COLO668 (cell line): ENCODE data around the gene BEST3.
"Not testable (repeated sequence)": the region's sequence is repeated elsewhere in the genome, so short reads cannot be mapped to it uniquely, and the experiment has no call there.

Experiments used
- DNase-seq: peaks from one replicate; lab custom pipeline; 2025; ENCODE audit not compliant: unreplicated experiment; lab: John Stamatoyannopoulos, UW

BEST3 gene

DNA sequence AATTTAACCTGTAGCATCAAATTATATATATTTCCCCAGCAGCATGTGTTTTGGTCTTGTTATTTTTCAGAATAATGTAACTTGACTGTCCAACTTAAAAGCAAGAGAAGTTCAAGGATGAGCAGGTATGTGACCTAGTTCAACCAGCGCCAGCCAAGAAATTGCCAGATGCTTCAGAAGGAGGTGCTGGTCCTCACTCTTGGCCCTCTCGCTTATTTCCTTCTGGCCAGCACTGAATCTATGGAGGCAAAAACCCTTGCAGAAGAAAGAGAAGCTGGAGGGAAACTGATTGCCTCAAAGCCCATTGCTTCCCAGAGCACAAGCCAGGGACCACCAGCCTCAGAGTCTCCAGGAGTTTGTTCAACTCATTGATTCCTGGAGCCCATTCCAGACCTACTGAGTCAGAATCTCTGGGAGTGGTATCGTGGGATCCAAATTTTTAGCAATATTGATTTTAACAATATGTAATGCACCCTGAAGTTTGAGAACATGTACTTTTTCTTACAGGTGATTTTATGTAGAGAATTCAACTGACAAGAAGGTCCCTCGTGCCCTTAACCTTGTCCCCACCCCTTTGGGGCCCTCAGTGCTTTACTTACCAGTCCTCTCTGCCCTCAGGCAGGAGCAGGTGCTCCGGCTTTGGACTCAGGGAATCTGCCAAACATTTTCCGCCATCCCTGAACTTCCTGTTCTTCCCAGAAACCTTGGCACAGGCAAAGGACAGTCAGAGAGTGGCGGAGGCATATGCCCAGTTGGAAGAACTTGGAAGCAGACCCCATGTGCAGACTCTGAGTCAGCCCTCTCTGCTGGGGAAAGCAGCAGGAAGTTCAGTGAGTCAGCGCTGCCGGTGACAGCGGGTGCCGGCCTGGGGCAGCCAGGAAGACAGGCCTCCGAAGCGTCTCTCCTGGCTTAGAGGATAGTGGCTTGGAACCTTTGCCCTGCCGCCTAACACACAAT is 10.4 kb downstream of the BEST3 start:
- no peak for DNase-seq

DNA sequence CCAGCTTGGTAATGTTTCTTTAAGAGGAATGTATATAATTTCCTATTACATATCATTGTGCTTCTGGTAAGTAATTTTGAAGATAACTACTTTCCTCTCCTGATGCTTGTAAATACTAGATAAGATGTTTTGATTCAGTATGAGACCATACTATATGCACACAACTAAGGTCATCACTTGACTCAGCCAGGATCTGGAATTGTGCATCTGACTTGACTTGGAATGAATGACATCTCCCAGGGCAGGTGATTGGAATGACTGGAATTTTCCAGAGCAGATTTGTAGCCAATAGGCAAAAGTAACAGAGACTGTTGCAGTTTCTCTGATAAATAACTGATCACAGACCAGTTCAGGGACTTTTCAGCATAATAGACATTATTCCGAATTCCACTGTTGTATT is 11.1 kb downstream of the BEST3 start:
- no peak for DNase-seq

DNA sequence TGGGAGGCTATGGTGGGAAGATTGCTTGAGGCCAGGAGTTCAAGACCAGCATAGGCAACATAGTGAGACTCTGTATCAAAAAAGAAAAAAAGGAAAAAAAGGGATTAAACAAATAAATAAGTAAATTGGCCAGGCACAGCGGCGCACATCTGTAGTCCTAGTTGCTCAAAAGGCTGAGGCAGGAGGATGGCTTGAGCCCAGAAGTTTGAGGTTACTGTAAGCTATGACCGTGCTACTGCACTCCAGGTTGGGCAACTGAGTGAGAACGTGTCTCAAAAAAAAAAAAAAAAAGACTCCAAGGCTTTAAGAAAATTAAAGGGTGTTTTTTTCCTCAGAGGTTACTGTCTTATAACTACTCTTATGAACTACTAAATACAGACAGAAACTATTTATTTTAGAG is 11.7 kb downstream of the BEST3 start:
- DNase-seq = no peak

DNA sequence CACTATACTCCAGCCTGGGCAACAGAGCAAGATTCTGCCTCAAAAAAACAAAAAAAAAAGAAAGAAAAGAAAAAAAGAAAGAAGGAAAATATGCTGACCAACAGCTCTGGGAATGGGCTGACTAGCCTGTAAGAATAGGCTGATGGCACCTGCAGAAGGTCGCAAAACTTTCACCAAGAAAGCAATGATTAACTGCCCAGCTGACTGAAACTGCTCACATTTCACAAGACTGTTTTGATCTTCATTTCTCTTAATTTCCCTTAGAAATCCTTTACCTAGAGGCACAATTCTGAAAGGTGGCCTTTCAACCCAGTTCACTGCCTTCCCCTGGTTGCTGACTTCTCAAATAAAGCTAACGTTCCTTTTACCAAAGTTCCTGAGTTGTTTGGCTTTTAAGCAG is 12.4 kb downstream of the BEST3 start:
- DNase-seq = no peak

DNA sequence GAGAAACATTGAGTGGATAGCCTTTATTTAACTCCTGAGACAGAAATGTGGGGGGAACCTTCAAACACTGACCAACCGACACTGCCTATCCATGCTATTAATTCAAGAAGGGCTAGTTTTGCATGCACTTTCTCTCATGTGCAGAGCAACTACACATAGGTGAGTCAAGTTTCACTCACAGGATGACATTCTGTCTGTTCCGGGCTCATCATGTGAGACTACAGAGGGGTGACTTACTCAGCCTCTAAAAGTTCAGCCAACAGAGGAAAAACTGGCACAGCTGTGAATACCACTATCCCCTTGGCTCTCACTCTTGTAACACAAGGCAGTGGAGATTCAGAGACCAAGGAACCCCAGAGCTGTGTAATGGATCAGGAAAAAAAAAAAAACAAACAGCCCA is 13.3 kb downstream of the BEST3 start:
- no peak for DNase-seq

DNA sequence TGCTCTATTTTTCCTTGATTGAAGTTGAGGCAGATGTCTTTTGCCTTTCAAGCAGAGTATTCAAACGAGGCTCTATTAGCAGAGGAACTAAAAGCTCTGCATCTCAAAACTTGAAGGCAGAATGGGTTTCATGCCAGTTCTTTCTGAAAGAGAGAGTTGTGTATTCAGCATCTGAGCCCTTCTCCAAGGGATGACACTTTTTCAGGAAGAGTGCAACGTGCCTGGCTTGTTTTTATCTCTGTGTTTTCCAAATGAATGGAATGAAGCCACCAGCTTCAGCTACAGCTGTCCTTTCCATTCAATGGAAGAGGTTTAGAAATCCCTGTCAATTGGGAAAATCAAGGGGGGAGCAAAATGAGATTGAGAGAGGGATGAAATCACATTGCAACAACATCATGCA is 14.6 kb downstream of the BEST3 start:
- DNase-seq = no peak

DNA sequence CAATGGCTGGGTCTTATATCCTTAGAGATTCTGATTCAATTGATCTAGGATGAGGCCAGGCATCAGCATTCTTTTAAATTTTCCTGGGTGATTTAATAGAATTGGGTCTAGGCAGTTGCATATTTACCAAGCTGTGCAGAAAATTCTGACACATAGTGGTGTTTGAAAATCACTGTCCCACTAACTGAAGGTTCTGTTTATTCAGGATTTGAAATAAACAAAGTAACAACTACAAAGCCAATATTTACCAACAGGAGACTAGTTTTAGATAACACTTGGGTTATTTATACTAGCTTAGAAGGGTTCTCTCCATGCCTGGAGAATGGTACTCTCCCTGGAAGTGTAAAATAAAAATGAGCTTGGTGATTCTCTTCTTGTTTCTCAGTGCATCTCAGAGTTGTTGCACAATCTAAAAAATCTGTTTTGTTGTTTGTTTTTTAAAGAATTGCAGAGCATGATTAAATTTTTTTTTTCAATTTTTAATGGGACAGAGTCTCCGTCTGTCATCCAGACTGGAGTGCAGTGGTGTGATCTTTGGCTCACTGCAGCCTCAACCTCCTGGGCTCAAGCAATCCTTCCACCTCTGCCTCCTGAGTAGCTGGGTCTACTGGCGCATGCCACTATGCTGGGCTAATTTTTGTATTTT is 16.9 kb downstream of the BEST3 start:
- no peak for DNase-seq

DNA sequence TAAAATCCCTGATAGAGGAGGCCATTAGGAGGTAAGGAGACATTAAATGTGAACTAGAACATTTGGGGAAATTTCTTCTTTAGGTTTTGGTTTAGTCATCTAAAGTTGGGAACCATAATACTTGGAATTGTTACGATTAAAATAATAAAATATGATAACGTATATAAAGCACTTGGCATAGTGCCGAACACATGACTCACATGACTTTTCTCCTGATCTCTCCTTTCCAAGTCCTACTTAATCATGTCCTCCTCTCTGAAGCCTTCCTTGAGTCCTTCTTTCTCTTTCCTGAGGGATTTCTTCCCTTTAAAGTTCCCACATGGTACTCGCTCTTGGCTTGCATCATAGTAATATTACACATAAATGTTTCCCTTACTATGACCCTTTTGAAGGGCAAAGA is 20.0 kb downstream of the BEST3 start:
- no peak for DNase-seq

DNA sequence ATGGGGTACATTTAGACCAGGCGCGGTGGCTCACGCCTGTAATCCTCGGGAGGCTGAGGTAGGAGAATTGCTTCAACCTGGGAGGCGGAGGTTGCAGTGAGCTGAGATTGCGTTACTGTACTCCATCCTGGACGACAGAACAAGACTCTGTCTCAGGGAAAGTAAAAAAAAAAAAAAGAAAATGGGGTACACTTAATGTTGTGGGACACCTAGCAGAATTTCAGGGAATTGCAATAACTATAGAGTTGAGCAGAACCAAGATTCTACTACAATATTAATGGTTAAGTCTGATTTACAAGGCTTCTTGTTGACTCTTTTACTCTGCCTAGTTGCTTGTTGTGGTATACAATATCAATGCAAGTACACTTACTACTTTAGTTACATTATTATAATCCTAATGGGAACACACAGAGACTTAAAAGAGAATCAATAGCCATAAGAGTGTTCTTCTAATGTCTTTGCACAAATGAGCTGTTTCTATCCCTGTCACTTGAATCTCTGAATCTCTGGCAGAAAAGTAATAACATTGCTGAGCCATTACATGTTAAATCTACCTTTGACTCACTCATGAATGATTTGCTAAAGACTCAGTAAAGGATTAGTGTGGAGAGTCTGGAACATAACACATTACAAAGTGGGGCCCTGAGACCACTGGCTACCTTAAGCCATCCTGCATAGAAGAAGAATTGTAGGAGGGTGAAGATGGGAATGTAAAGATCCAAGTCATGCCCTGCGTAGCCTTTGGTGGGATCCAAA is 22.7 kb downstream of the BEST3 start:
- no peak for DNase-seq

DNA sequence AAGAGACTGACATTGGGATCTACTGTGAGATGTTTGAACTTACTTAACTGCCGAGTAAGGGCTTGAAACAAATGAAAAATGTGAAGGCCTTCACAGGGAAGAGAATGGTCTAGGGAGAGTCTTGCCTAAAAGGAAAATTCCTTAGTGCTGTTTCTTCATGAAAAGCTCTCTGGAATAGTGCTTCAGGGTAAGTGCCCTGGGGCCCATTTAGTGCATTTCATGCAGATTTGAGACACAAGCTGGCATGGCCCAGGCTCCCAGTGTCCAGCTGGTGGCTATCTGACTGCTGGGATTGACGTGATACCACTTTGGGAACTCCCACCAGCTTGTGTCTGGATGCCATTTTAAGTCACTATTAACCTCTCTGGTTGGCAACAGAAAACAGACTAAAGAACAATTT is 26.9 kb downstream of the BEST3 start:
- DNase-seq = no peak

DNA sequence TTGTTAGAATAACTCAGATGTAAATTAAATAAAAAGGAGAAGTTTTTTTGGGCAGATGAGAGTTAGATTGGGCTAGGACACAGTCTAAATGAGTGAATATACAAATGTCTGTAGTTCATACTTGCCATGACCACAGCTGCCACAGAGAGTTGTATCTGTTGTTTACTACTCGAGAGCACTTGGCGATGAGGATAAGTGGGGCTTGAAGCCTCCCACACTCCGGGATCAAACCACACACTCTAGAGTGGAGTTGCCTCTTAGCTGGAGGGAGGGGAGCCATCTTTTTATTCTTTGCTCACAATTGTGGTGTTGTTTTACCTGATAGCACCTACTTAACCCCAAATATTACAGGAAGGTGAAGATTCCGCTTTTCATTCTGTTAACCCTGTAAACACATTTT is 27.5 kb downstream of the BEST3 start:
- no peak for DNase-seq

DNA sequence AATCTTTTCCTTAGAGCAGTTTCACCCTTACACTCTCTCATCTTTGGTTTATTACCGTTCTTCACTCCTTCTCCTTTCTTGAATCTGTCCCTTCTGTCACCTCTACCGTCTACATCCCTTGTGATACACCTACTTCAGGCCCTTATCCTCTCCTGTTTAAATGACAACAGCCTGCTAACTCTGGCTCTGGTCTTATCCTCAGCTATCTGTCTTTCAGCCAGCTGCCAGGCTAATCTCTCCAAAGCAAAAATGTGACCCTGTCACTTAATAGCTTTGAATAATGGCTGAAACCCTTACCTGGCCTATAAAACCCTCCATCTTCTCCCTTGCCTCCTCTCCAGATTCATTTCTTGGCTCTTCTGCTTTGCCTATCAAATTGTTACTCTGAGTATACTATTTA is 32.3 kb downstream of the BEST3 start:
- DNase-seq = no peak

DNA sequence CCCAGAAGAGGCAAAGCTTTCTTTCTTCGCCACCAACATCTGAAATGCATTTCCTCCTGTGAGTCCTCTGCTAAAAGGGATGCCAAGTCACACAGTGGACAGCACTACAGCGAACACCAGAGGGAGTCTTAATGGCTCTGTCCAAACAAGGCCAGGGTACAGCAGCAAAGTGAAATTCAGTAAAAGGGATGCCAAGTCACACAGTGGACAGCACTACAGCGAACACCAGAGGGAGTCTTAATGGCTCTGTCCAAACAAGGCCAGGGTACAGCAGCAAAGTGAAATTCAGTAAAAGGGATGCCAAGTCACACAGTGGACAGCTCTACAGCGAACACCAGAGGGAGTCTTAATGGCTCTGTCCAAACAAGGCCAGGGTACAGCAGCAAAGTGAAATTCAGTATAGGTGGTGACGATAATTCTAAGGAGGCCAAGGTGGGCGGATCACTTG is 34.1 kb downstream of the BEST3 start:
- DNase-seq = not testable (repeated sequence)

DNA sequence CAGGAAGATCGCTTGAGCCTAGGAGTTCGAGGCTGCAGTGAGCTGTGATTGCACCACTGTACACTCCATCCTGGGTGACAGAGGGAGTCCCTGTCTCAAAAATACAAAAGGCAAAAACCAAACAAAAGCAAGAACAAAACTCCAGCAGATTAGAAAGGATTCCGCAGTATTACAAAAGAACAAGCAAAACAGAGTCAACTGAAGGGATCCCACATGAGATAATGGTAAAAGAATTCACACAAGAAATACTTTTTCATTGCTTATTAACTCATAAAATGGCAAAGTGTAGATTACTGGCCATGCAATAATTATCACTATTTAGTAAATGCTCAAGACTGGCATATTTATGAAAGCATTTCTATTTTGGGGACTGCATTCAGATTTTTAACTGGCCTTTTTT is 35.4 kb downstream of the BEST3 start:
- no peak for DNase-seq

DNA sequence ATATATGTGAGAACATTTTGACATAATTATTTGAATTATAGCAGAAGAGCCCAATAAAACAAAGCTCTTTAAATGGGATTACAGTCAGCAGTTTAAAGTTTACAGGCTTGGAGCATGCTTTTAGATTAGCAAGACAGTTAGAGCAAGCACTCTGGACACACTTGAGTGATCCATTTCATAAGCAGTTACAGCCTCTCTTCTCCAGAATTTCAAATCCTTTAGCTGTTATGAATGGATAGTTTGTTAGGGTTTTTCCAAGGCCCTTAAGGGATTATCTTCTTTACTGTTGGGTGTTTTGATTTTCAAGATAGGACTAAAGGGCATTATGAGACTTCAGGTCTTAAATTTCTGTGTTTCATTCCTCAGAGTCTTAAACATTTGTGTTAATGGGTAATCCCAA is 36.3 kb downstream of the BEST3 start:
- no peak for DNase-seq

DNA sequence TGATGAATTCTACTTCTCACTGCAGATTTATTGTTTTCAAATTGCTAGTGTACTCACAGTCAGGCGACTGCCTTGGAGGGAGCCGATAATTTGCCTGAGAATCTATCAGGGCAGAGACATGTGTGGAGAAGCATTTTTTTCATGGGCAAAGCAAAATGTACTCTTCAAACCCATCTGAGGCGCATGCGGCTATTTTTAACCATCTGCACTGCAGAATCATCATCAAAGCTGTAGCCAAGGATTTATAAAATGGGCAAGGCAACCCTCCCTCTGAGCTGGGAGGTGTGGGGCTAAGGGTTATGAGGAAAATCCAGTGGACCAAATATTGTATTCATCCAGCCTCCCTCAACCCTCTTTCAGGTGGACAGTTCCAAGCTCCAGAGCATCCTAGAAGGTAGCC is 37.7 kb downstream of the BEST3 start:
- DNase-seq = no peak

DNA sequence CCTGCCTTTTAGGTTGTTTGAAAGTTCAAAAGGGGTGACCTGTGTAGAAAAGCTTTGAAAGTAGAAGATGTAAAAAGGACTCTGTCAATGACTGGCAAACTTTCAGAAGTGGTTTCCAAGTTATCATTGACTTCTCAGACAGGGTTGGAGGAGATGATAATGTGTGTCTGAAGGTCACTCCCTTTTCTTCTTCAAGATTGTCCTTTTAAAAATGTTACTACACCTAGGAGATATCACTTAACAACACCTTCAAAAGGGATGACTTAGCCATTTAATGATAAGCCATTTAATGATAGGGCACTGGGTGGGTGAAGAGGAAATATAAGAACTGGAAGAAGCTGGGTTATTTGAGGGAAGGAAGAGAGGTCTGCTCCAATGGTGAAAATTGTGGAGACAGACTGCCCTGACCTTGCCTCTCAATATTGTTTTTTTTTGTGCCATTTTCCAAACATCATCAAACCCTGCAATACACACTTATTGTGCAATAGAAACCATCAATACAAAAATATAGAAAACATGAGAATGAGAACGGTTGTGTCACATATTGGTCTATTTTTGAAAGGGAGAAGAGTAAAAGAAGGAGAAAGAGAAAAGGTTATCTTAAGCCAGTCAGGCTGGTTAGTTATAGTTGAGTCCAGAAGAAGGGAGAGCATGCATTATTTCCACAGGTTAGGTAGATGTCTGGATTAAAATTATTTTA is 38.8 kb downstream of the BEST3 start:
- no peak for DNase-seq

DNA sequence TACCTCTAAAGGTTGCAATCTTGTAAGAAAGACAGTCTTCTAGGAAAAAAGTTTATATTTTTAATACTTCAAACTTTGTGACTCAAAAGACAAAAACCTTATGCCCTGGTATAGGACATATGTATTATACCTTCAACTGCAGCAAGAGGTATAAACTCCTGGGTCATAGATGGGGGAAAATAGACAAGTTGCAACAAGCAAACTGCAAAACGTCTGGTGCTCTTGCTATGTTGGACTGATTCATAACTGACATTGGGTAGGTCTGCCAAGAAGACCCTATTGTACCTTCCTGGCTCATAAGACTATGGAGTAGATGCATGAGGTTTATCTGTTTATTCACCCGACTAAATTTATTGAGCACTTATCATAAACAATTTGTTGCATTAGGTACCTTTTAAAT is 40.9 kb downstream of the BEST3 start:
- no peak for DNase-seq

DNA sequence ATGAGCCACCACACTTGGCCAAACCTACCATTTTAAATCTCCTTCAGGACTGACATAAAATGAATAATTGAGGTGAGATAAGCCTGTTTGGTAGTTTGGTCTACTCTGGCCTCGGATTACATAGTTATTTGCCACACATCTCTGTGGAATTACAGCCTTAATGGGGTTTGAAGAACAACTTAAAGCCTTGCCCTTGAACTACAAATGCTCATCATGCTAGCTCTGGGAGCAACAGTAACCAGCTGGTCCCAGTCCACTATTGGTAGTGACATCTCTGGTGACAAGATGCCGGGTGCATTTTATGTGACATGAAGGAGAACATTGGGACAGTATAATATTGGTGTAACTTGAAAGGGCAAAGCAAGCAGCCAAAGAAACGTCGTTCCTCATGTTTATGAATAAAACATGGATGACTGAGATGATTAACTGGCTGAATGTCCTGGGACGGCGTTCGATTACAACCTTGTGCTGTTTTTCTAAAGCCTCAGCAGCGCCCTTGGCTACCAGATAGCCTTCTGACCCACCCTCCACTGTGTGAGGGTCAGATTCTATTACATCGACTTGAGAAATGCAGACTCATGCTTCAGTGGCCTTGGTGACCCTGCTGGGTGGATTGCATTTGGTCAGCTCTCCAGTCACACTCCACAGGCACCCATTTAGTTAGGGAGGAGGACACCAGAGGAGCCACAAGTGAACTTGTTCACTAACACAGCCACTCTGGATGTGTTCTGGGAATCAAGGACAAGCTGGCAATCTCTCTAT is 41.5 kb downstream of the BEST3 start:
- no peak for DNase-seq

DNA sequence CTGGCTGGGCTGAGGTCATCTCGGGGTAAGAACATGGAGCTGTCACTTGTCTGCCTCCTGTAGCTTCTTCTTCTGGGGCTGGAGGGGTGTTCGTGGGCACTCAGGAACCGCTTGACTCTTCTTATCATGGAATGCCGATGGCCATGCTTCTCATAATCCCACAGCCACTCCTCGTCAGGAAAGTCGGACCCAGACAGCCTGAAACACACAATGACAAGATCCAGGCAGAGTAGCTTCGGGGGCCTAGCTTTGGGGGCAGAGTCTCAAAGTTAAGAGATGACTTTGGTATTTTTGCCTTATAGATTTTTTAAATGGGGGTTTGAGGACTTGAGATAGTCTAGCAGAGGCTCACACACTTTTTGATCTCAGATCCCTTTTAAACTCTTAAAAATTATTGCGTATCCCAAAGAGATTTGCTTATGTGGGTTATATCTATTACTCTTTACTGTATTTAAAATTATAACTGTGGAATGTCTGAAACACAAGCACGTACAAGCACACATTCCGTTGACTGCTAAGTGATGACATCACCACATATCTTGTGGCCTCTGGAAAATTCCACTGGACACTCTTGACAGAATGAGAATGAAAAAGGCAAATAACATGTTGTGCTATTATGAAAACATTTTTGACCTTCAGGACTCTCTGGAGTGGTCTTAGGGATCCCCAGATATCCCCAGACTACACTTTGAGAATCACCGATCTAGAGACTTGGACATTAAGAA is 43.3 kb downstream of the BEST3 start:
- no peak for DNase-seq
